ENCODE measurements around the gene CFAP100.

Gene CFAP100

GRCh38 chr3:126402178-126402577, 7.5 kb downstream of the CFAP100 start:
- DNase-seq (ENCODE audit: low read depth): no peak

DNA sequence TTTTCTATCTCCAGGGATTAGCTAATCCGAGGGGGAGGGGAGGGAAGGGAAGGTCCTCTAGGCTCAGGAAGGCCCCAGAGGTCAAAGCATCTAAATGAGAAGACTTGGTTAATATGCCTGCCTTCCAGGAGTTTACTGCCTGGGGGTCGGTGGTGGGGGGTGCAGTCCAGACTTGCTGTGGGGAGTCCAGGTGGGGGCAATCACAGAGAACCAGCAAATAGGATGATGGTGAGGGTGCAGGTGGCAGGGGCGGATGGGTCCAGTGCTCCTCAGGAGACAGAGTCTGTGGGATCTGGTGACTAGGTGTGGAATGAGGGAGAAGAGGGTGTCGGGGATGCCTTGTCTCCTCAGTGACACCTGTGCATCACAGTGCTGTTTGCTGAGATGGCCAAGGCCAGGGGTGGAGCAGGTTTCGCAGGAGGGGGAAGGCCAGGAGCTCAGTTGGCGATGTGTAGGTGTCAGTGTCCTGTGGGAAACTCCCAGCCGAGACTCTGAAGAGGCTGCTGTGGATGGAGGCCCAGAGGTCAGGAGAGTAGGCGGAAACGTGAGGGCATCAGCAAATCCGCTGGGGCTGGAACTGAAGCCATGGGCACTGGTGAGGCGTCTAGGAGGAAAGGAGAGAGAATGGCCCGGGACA, 8.1 kb downstream of the CFAP100 start:
- no peak for DNase-seq (ENCODE audit: low read depth)

DNA sequence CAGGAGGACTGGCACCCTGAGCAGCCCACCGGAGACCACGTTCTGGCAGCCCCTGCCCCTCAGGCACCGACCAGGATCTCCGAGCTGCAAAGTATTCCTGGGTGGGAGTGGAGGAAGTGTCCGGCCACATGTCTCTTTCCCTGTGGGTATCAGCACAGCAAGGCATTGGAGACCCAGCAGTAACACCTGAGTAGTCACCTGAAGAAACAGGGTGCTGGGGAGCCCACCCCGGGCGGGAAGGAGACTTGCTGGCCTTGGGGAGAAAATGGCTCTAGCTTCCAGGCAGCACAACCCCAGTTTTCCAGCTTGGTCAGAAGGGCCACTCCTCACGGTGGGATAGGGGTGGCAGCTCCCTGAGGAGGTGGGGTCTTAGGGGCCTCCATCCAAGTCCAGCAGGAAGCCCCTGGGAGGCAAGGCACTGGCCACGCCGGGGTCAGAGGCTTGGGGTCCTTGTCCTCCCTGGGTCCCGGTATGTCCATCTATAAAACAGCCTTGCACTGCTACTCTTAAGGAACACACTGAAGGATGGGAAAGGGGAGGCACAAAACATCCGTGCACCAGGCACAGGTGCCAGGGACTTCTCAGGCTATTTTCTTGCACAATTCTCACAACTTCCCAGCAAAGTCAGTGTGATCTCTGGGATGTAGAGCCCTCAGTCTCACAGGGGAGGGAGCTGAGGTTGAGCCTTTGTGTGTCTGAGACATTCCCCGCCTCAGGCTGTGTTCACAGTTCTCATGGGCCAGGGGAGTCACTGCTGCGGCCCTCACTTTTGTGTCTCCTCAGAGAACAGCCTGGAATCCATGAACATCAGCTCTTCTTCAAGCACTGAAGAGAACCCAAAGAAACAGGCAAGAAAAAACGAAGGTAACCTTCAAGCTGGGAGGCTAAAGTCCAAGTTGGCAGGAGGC, 11.9 kb downstream of the CFAP100 start:
- no peak for DNase-seq (ENCODE audit: low read depth)

DNA sequence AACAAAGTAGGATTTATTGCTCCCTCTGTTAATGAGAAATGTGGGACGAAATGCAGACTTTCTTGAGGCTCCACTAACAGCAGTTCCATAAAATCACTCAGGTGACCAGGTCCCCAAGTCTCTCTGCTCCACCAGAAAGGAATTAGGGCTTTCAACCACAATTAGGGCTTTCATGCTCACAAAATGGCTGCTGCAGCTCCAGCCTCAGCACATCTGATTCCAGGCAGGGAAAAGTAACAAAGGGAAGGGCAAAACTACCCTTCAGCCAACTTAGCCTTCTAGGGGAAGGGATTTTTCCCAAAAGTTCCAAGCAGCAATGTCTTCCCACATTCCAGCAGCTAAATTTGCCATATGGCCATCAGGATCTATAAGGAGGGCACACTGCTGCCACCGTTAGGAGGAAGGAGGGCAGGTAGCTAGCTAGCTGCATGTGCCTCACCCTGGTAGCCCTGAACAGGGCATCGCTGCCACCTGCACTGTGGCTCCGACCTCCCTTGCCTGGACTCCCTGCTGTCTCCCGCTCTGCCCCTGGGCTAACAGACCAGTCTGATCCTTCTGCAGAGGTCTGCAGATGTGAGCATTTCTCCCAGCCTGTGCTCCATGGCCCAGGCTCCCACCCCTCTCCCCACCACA, 12.8 kb downstream of the CFAP100 start:
- no peak for DNase-seq (ENCODE audit: low read depth)

GRCh38 chr3:126408099-126408498, 13.4 kb downstream of the CFAP100 start:
- no peak for DNase-seq (ENCODE audit: low read depth)

- no peak for DNase-seq (ENCODE audit: low read depth)
Observed at GRCh38 chr3:126412841-126413692, 18.4 kb downstream of the CFAP100 start.

GRCh38 chr3:126413693-126414080, 19.0 kb downstream of the CFAP100 start:
- no peak for DNase-seq (ENCODE audit: low read depth)

GRCh38 chr3:126414406-126414805, 19.7 kb downstream of the CFAP100 start:
- no peak for DNase-seq (ENCODE audit: low read depth)

DNA sequence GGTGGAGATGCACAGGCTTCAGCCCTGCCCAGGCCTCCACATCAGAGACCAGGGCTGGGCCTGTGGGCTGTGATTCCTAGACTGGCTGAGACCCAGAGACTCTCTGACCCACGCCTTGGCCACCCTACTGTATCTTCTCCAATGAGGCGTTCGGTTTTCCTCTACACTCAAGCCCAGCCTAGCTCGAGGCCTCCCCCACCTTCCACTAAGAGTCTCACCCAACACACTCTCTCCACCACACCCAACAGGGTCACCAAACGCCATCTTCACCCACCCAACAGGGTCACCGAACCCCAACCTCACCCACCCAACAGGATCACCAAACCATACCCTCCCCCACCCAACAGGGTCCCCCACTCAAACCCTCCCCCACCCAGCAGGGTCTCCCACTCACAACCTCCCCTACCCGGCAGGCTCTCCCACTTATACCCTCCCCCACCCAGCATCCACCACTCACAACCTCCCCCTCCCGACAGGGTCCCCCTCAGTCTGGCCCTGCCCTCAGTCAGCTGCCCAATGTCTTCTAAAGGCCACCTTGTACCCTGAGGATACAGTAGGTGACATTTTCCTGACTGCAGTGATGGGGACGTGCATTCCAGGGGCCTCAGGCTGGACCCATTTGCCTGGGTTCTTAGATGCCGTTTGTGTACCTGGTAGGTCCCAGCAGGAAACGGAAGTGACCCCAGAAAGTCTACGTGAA, 20.4 kb downstream of the CFAP100 start:
- no peak for DNase-seq (ENCODE audit: low read depth)

- DNase-seq (ENCODE audit: low read depth): no peak
Observed at GRCh38 chr3:126415661-126416591, 21.2 kb downstream of the CFAP100 start.

- DNase-seq (ENCODE audit: low read depth): no peak
Observed at GRCh38 chr3:126416943-126417342, 22.2 kb downstream of the CFAP100 start.

DNA sequence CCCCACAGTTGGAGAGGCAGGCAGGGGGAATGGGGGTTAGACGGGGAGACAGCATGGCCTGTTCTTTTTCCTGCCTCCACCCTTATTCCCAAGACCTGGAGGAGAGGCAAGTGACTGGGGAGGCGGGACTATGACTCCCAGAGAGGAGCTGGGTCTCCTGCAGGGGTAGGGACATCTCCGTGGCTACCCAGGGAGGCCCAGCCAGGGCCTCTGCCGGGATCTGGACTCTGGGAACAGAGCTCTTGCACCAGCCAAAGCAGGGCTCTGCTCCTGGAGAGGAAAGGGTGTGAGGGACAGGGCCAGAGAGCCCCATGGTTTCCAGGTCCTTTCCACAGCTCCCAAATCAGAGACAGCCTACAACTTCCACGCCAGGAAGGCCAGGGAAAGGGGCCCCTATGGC, 22.8 kb downstream of the CFAP100 start:
- no peak for DNase-seq (ENCODE audit: low read depth)

GRCh38 chr3:126417981-126418530, 23.3 kb downstream of the CFAP100 start:
- DNase-seq (ENCODE audit: low read depth): no peak

DNA sequence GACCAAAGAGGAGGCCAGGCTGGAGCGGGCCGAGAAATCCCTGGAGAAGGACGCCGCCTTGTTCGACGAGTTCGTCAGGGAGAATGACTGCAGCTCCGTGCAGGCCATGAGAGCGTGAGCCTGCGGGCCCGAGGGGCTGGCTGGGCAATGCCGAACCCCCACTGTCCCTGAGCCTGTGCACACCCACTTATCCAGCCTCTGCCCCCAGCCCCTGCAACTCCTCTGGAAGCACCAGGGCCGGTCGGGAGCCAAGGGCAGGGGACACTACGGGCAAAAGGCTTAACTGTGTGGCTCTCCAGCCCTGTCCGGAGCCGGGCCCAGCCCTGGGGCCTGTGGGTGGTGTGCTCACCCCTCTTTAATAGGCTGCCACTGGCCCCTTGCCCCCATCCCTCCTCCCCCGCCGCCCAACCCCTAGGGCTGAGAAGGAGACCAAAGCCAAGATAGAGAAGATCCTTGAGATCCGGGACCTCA, 24.0 kb downstream of the CFAP100 start:
- no peak for DNase-seq (ENCODE audit: low read depth)

DNA sequence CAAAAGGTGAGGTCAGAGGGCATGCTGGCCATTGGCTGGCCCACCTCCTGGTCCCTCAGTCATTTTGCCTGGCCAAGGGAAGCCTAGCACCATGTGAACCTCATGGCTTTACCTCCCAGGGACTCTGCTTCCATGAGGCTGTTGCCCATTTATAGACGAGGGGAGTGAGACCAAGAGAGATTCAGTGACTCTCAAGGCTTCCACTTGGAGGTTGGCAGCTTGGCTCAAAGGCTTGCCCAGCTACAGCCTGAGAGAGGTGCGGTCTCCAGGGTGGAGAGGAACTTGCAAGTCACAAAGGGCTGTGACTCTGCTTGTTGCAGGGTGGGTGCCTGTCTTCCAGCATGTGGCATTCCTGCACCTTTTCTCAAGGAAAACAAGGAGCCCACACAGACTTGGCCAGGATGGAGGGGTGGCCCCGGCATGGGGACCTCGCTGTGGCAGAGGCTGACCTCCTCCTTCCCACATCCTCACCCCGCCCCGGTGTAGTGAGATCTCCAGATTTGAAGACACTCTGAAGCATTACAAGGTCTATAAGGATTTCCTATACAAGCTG, 24.5 kb downstream of the CFAP100 start:
- no peak for DNase-seq (ENCODE audit: low read depth)

DNA sequence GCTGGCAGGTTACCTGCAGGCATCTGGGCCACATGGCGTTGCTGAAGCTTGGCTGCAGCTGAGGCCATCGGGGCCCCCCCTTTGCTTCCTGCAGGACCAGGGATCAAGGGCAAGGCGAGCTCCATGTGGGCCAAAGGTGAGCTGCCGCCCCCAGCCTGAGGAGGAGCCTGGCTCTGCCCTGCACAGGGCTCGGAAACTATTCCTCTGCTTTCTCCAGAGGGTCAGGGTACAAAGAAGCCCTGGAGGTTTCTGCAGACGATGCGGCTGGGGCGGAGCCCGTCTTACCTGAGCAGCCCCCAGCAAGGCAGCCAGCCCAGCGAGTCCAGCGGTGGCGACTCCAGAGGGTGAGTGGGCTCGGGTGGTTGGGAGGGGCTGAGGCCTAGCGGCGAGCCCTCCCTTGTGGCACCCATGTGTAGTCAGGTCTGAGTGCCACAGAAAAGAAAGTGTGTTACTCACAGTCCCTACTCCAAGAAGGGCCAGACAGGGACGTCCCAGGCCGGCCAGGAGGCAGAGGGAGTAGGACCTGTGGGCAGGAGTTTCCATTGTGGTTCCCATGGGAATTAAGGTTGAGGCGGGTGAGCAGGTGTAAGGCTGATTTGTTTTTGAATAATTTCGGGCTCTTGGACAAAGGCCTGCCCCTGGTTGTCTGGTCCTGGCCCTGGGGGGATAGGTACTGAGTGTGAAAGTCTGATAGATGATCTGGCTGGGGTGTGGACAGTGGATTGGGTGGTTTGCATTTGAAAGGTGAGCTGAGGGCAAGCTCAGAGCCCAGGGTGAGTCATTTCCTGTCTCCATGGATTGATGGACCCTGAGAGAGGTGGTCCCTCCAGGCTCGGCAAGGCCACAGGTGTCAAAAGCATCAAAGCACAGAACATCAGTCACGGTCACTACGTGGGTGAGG, 25.4 kb downstream of the CFAP100 start:
- DNase-seq (ENCODE audit: low read depth): no peak

- no peak for DNase-seq (ENCODE audit: low read depth)
Observed at GRCh38 chr3:126421573-126422119, 26.9 kb downstream of the CFAP100 start.

- no peak for DNase-seq (ENCODE audit: low read depth)
Observed at GRCh38 chr3:126422121-126422520, 27.4 kb downstream of the CFAP100 start.

Measured in non-pigmented ciliary epithelial cell (primary cell).